ENCODE results near the gene NPC1. TPM values are rescaled to one million over a fixed set of nuclear protein-coding genes. Genes with fewer than 3 reads are reported as not detected.

NPC1 gene
- polyA plus RNA-seq, 2 of the 4 experiments (the other 2 are of a cell fraction), result 42.5 to 61.4 TPM

- Histone ChIP-seq H3K4me3 (no peak overlapping the region), H3K4me2 (no peak overlapping the region), H3K4me1 (no peaks in the 10 kb centered on the region), H3K9me3 (no peaks in the 10 kb centered on the region), H3K27ac (no peak overlapping the region)
- no peak for TF ChIP-seq ELK1 (IDR thresholded peaks at IDR 0.05; ENCODE audit: low read depth, low read length)
- TF ChIP-seq CHD2 (IDR thresholded peaks at IDR 0.05; ENCODE audit: low read length, partially characterized antibody), result no peak
- TF ChIP-seq BHLHE40 (IDR thresholded peaks at IDR 0.05; ENCODE audit: low read depth, low read length), result no peak
- ATAC-seq (no peak), FAIRE-seq (no peak), DNase-seq (ENCODE audit: low read depth in 1 of 2, low spot score in 1 of 2) (no peak)
- CTCF ChIA-PET, result no interaction called here
- WGBS (ENCODE audit: missing lambda C conversion rate), result 82% methylated on average over 3 of the region's 3 CpGs
- POLR2A ChIA-PET, result no interaction called here
Observed at GRCh38 chr18:23565916-23566547, 20.3 kb downstream of the NPC1 start.

- H3K9me3 ChIP-seq, result no peaks in the 10 kb centered on the region
- no peak; a peak in 1 of 6 replicates for ATAC-seq
- POLR2A ChIA-PET, result no interaction called here
- FAIRE-seq, result no peak
- 100% methylated on average over 2 of the region's 2 CpGs for WGBS (ENCODE audit: missing lambda C conversion rate)
- H3K4me2 ChIP-seq, result no peak overlapping the region
- TF ChIP-seq PHF8 (IDR thresholded peaks at IDR 0.05; ENCODE audit: borderline replicate concordance, low read depth), result no peak
- TF ChIP-seq KDM1A (IDR thresholded peaks at IDR 0.05; ENCODE audit: low read depth), result no peak
- no peak for TF ChIP-seq FOSL2 (IDR thresholded peaks at IDR 0.05)
- TF ChIP-seq FOSL2 (CRISPR knock-in tag; IDR thresholded peaks at IDR 0.05), result peak; percentile 52
- no peak for TF ChIP-seq HOXB5 (CRISPR knock-in tag; IDR thresholded peaks at IDR 0.05)
- TF ChIP-seq EHF (CRISPR knock-in tag; IDR thresholded peaks at IDR 0.05), result no peak
- no peak for TF ChIP-seq MAX (IDR thresholded peaks at IDR 0.05)
- DNase-seq (ENCODE audit: low read depth in 1 of 2, low spot score in 1 of 2), result no peak
- H3K4me1 ChIP-seq, result no peaks in the 10 kb centered on the region
- CTCF ChIA-PET, result interaction anchor here (0.7 to 0.9 kb wide), 3 partner anchors 16 to 162 kb away, joined by 3 read pairs; no protein-coding TSS in a partner anchor
- H3K27ac ChIP-seq, result no peak overlapping the region
- no peak overlapping the region for H3K4me3 ChIP-seq
Observed at GRCh38 chr18:23563377-23564043, 22.8 kb downstream of the NPC1 start.

GRCh38 chr18:23560186-23560585 lies 26.1 kb downstream of the NPC1 start:
- 93% methylated on average over 4 of the region's 4 CpGs for WGBS (ENCODE audit: missing lambda C conversion rate)
- DNase-seq (ENCODE audit: low read depth in 1 of 2, low spot score in 1 of 2) (no peak), FAIRE-seq (no peak), ATAC-seq (no peak)
- no peak overlapping the region for H3K4me3 ChIP-seq
- ChIA-PET POLR2A (no interaction called here), CTCF (interaction anchor here (0.6 kb wide), 1 partner anchor 142 kb away, joined by 3 read pairs; no protein-coding TSS in a partner anchor)
- H3K4me1 ChIP-seq, result no peaks in the 10 kb centered on the region
- H3K4me2 ChIP-seq, result no peak overlapping the region
- H3K27ac ChIP-seq, result no peak overlapping the region
- no peaks in the 10 kb centered on the region for H3K9me3 ChIP-seq
- TF ChIP-seq MAFK (IDR thresholded peaks at IDR 0.05; ENCODE audit: partially characterized antibody) (no peak), SMC3 (IDR thresholded peaks at IDR 0.05) (no peak), MYC (IDR thresholded peaks at IDR 0.05; ENCODE audit: borderline replicate concordance, low read length) (no peak), RAD21 (conservative IDR thresholded peaks at IDR 0.05 in 1 of 2, IDR thresholded peaks at IDR 0.05 in 1 of 2) (no peak), PHF8 (IDR thresholded peaks at IDR 0.05; ENCODE audit: borderline replicate concordance, low read depth) (no peak), GATA3 (IDR thresholded peaks at IDR 0.05; ENCODE audit: borderline replicate concordance) (no peak), EP300 (IDR thresholded peaks at IDR 0.05) (no peak), ZFP36 (IDR thresholded peaks at IDR 0.05; ENCODE audit: borderline replicate concordance, partially characterized antibody) (no peak), USF2 (IDR thresholded peaks at IDR 0.05) (no peak), E2F6 (IDR thresholded peaks at IDR 0.05; ENCODE audit: borderline replicate concordance, low read depth) (no peak), ZSCAN20 (CRISPR knock-in tag; IDR thresholded peaks at IDR 0.05) (no peak), JUN (IDR thresholded peaks at IDR 0.05) (no peak), ZNF302 (CRISPR knock-in tag; IDR thresholded peaks at IDR 0.05) (no peak), REST (IDR thresholded peaks at IDR 0.05) (no peak), SREBF2 (IDR thresholded peaks at IDR 0.05) (no peak), ESRRA (IDR thresholded peaks at IDR 0.05; ENCODE audit: borderline replicate concordance, low read length) (no peak), CHD2 (IDR thresholded peaks at IDR 0.05; ENCODE audit: low read length, partially characterized antibody) (no peak), RCOR1 (IDR thresholded peaks at IDR 0.05; ENCODE audit: low read depth, low read length) (no peak), KDM5A (IDR thresholded peaks at IDR 0.05) (no peak)

Measured in A549 (cell line).